Measurements from ENCODE around the gene BCLAF1. TPM values are rescaled to one million over a fixed set of nuclear protein-coding genes. Genes with fewer than 3 reads are reported as not detected.
A peak's percentile ranks its signal among the peaks of the same experiment; 100 is the strongest.

The BCLAF1 gene
- total and polyA plus RNA-seq, 9 of the 15 experiments (the other 6 are each of a cell fraction or from before 2014, with no cell fraction given): 65.4 to 286 (median 165) TPM

DNA sequence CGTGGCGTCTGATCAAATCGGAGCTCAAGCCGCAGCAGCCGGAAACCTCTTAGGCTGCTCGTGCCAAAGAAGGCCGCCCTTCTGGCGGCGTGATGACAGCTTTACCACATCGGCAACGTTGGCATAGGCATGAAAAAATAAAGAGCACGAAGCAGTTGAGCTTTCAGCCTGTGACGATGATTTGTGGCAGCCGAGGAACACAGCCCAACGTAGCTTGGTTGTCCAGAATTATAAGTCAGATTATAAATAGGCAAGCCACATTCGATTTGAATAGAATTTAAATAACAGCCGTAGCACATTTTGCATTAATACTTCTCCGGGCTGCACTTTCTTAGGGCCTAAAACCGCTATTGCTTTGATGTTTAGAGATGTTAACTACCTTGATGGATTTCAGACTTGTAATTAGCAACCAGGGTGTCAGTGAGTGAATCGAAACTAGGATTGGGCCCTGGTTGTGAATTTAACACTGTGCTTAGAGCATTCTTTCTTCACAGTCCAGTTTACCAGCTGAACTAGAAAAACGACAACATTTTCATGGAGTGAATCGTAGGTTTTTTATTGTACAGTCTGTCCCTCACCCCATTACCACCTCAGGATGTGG, 864 bp upstream of the BCLAF1 start (continued):
- TF ChIP-seq NCOA2 (IDR thresholded peaks at IDR 0.05; ENCODE audit: partially characterized antibody in 2 of 2) (no peak), FOXK1 (CRISPR knock-in tag; IDR thresholded peaks at IDR 0.05; ENCODE audit: borderline replicate concordance) (0 out of 2 replicates have a peak, but pooled peaks have one; percentile 4), POLR2A (conservative IDR thresholded peaks at IDR 0.05) (no peak), TOE1 (IDR thresholded peaks at IDR 0.05; ENCODE audit: borderline replicate concordance) (no peak), TOE1 (CRISPR knock-in tag; IDR thresholded peaks at IDR 0.05; ENCODE audit: borderline replicate concordance, low read depth) (no peak), SAP30 (IDR thresholded peaks at IDR 0.05; ENCODE audit: borderline replicate concordance, insufficient read depth, low read depth, low read length, poor library complexity, severe bottlenecking) (no peak), SRSF3 (IDR thresholded peaks at IDR 0.05; ENCODE audit: insufficient read depth, low read length) (0 out of 2 replicates have a peak, but pooled peaks have one; percentile 16), LARP7 (IDR thresholded peaks at IDR 0.05) (no peak), FIP1L1 (IDR thresholded peaks at IDR 0.05; ENCODE audit: low read depth, low read length, poor library complexity, severe bottlenecking) (no peak), TBL1XR1 (IDR thresholded peaks at IDR 0.05; ENCODE audit: low read length in 2 of 2) (peak in 1 of 2 experiments; percentile 45; a peak in 2 of 4 replicates), POLR2B (IDR thresholded peaks at IDR 0.05; ENCODE audit: low read depth, partially characterized antibody) (no peak), ZNF124 (CRISPR knock-in tag; IDR thresholded peaks at IDR 0.05) (no peak), SMARCB1 (IDR thresholded peaks at IDR 0.05; ENCODE audit: insufficient read length, low read depth) (no peak), TAF15 (IDR thresholded peaks at IDR 0.05; ENCODE audit: low read depth, low read length) (no peak), XRCC4 (IDR thresholded peaks at IDR 0.05; ENCODE audit: extremely low read depth, insufficient read depth, insufficient read length) (no peak), MCM3 (IDR thresholded peaks at IDR 0.05) (no peak), HMG20B (CRISPR knock-in tag; IDR thresholded peaks at IDR 0.05) (no peak), CHD2 (IDR thresholded peaks at IDR 0.05; ENCODE audit: low read depth, low read length) (no peak), FOXJ2 (tag; IDR thresholded peaks at IDR 0.05) (no peak), IFI16 (CRISPR knock-in tag; IDR thresholded peaks at IDR 0.05) (no peak), HDGF (IDR thresholded peaks at IDR 0.05) (no peak)
- TF ChIP-seq, protein P1, sequence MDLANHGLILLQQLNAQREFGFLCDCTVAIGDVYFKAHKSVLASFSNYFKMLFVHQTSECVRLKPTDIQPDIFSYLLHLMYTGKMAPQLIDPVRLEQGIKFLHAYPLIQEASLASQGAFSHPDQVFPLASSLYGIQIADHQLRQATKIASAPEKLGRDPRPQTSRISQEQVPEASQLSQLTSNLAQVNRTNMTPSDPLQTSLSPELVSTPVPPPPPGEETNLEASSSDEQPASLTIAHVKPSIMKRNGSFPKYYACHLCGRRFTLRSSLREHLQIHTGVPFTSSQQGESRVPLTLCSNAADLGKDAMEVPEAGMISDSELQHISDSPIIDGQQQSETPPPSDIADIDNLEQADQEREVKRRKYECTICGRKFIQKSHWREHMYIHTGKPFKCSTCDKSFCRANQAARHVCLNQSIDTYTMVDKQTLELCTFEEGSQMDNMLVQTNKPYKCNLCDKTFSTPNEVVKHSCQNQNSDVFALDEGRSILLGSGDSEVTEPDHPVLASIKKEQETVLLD (IDR thresholded peaks at IDR 0.05): no peak
- TF ChIP-seq, protein P2, sequence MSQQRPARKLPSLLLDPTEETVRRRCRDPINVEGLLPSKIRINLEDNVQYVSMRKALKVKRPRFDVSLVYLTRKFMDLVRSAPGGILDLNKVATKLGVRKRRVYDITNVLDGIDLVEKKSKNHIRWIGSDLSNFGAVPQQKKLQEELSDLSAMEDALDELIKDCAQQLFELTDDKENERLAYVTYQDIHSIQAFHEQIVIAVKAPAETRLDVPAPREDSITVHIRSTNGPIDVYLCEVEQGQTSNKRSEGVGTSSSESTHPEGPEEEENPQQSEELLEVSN (IDR thresholded peaks at IDR 0.05; ENCODE audit: borderline replicate concordance in 1 of 2, extremely low read depth in 1 of 2, insufficient read depth in 1 of 2, insufficient read length in 1 of 2, low read depth in 1 of 2, low read length in 1 of 2, poor library complexity in 1 of 2, severe bottlenecking in 1 of 2): peak; percentile 7 to 70
- TF ChIP-seq, protein P3, sequence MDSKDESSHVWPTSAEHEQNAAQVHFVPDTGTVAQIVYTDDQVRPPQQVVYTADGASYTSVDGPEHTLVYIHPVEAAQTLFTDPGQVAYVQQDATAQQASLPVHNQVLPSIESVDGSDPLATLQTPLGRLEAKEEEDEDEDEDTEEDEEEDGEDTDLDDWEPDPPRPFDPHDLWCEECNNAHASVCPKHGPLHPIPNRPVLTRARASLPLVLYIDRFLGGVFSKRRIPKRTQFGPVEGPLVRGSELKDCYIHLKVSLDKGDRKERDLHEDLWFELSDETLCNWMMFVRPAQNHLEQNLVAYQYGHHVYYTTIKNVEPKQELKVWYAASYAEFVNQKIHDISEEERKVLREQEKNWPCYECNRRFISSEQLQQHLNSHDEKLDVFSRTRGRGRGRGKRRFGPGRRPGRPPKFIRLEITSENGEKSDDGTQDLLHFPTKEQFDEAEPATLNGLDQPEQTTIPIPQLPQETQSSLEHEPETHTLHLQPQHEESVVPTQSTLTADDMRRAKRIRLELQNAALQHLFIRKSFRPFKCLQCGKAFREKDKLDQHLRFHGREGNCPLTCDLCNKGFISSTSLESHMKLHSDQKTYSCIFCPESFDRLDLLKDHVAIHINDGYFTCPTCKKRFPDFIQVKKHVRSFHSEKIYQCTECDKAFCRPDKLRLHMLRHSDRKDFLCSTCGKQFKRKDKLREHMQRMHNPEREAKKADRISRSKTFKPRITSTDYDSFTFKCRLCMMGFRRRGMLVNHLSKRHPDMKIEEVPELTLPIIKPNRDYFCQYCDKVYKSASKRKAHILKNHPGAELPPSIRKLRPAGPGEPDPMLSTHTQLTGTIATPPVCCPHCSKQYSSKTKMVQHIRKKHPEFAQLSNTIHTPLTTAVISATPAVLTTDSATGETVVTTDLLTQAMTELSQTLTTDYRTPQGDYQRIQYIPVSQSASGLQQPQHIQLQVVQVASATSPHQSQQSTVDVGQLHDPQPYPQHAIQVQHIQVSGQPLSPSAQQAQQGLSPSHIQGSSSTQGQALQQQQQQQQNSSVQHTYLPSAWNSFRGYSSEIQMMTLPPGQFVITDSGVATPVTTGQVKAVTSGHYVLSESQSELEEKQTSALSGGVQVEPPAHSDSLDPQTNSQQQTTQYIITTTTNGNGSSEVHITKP (IDR thresholded peaks at IDR 0.05; ENCODE audit: partially characterized antibody): no peak
